Measurements from ENCODE around the gene SNX1.

Gene SNX1, protein sequence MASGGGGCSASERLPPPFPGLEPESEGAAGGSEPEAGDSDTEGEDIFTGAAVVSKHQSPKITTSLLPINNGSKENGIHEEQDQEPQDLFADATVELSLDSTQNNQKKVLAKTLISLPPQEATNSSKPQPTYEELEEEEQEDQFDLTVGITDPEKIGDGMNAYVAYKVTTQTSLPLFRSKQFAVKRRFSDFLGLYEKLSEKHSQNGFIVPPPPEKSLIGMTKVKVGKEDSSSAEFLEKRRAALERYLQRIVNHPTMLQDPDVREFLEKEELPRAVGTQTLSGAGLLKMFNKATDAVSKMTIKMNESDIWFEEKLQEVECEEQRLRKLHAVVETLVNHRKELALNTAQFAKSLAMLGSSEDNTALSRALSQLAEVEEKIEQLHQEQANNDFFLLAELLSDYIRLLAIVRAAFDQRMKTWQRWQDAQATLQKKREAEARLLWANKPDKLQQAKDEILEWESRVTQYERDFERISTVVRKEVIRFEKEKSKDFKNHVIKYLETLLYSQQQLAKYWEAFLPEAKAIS

DNA sequence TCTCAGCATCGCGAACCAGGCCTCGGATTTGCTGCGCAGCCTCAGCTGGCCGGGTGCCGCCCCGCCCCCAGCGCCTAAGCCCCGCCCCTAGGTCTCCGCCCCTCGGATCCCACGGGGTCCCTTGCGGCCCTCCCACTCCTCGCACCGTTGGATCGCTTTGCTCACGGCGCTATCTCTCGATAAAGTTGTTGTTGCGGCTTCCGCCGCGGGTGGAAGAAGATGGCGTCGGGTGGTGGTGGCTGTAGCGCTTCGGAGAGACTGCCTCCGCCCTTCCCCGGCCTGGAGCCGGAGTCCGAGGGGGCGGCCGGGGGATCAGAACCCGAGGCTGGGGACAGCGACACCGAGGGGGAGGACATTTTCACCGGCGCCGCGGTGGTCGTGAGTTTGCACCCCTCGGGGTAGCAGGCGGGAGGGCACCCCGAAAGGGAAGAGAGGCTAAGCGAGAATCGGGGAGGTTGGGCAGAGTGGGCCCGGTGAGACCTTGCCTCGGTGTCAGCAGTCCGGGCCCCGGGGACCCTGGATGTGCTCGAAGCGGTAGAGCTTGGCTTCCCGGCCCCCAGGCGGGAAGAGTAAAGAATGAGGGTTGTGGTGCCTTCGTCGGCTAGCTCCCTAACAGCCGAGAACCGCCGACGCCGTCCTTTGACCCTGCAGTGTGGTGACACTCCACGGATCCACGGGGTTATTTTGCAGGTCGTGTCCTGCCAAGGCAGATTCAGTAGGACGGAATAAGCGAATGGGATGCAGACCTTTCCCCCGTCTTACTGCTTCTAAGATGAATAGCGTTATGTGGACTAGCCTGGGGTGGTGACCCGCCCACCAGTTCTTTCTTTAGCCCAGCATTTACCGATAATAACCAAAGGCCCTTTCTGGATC lies at the start of gene SNX1:
TSS of gene SNX1 (plus strand) at position 188 of the 873 bp plus-strand sequence. CDS start at position 220, 32 bp downstream.
- peak; percentile 99 for DNase-seq (ENCODE audit: low spot score)
- TF ChIP-seq, protein P1, sequence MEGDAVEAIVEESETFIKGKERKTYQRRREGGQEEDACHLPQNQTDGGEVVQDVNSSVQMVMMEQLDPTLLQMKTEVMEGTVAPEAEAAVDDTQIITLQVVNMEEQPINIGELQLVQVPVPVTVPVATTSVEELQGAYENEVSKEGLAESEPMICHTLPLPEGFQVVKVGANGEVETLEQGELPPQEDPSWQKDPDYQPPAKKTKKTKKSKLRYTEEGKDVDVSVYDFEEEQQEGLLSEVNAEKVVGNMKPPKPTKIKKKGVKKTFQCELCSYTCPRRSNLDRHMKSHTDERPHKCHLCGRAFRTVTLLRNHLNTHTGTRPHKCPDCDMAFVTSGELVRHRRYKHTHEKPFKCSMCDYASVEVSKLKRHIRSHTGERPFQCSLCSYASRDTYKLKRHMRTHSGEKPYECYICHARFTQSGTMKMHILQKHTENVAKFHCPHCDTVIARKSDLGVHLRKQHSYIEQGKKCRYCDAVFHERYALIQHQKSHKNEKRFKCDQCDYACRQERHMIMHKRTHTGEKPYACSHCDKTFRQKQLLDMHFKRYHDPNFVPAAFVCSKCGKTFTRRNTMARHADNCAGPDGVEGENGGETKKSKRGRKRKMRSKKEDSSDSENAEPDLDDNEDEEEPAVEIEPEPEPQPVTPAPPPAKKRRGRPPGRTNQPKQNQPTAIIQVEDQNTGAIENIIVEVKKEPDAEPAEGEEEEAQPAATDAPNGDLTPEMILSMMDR (conservative IDR thresholded peaks at IDR 0.05; ENCODE audit: low read depth), result no peak
- H3K27ac ChIP-seq, result peak within 1 kb of the TSS; percentile 89
- CTCF ChIA-PET, result no interaction called here
- POLR2A ChIA-PET (ENCODE audit: low non-redundant PET), result interaction anchor here (0.6 kb wide), 1 partner anchor 201 kb away, joined by 3 read pairs; no protein-coding TSS in a partner anchor

DNA sequence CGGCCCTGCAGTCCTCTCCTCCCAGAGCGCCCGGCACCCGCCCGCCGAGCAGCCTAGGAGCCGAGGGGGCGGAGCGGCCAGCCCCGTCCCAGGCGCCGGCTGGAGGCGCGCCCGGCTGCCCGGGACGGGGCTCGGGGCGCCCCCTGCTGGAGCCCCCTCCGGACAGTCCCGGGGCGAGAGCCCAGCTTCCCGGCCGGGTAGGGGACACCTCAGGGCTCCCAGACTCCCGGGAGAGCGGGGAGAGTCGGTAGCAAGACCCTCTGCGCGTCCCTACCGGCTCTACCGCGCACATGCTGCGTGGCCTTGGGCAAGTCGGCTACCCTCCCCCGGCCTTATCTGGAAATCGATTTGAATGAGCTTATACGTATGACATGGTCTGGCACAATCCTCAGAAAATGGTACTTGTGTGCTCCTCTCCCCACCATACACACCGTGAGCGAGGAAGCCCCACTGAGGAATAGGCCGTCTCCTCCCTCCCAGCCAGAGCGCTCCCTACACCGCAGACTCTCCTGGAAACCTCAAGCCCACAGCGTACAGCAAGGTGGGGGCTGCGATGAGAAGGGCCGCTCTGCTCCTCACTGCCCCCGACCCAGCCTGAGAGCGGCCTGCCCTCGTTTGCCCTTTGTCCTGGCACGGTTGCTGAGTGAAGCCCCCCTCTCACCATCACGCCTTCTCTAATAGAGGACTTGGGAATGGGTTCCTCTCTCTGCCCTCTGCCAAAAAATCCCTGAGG lies 49.2 kb upstream of the SNX1 start, which contains the start of gene DAPK2:
TSS of gene DAPK2 (minus strand) at position 65 of the 733 bp plus-strand sequence. CDS start 6,224 bp downstream, outside the sequence.
- CTCF ChIA-PET, result interaction anchor here (0.5 to 3.8 kb wide), 26 partner anchors 10 to 302 kb away, joined by 3 to 56 read pairs (median 3); no protein-coding TSS in a partner anchor
- peak; percentile 85 for DNase-seq (ENCODE audit: low spot score)

DNA sequence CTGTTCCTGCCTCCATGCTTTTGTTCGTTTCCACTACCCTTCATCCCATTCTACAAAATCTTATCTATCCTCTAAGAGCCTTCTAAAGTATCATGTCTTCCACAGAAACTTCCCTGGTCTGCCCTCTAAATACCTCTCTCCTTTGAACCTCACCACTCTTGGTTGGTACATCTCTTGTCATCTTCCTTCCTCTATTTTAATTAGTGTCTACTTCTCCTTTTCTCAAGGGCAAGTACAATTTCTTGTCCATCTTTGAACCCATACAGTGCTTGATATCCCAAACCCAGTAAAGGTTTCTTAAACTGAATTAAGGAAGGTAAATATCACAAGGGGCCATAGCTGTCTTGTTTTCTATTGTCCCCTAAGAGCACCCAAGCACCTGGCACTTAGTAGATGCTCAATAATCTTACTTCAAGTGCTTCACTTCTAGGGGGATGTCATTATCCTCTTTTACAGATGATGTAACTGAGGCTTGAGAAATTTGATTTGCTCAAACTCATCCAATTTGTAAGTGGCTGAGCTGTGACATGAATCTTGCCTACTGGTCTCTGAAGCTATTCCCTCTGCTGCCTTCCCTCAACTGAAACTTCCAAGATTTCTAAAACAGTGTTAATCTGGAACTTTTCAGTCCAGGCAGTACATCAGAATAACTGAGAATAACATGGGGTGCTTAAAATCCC lies 46.9 kb upstream of the SNX1 start:
- TF ChIP-seq, protein P1 (conservative IDR thresholded peaks at IDR 0.05; ENCODE audit: low read depth), result no peak
- CTCF ChIA-PET, result interaction anchor here (1.1 to 3.8 kb wide), 3 partner anchors 103 to 297 kb away, joined by 3 to 56 read pairs (median 3); no protein-coding TSS in a partner anchor
- POLR2A ChIA-PET (ENCODE audit: low non-redundant PET), result no interaction called here
- H3K27ac ChIP-seq, result no peak overlapping the region
- DNase-seq (ENCODE audit: low spot score), result no peak

More for the DNA sequence above, 49.2 kb upstream of the SNX1 start, which contains the start of gene DAPK2:
- POLR2A ChIA-PET (ENCODE audit: low non-redundant PET), result interaction anchor here (0.6 kb wide), 1 partner anchor 915 kb away, joined by 4 read pairs; no protein-coding TSS in a partner anchor
- peak within 1 kb of the TSS; percentile 34 for H3K27ac ChIP-seq
- TF ChIP-seq, protein P1 (conservative IDR thresholded peaks at IDR 0.05; ENCODE audit: low read depth), result peak; percentile 94

DNA sequence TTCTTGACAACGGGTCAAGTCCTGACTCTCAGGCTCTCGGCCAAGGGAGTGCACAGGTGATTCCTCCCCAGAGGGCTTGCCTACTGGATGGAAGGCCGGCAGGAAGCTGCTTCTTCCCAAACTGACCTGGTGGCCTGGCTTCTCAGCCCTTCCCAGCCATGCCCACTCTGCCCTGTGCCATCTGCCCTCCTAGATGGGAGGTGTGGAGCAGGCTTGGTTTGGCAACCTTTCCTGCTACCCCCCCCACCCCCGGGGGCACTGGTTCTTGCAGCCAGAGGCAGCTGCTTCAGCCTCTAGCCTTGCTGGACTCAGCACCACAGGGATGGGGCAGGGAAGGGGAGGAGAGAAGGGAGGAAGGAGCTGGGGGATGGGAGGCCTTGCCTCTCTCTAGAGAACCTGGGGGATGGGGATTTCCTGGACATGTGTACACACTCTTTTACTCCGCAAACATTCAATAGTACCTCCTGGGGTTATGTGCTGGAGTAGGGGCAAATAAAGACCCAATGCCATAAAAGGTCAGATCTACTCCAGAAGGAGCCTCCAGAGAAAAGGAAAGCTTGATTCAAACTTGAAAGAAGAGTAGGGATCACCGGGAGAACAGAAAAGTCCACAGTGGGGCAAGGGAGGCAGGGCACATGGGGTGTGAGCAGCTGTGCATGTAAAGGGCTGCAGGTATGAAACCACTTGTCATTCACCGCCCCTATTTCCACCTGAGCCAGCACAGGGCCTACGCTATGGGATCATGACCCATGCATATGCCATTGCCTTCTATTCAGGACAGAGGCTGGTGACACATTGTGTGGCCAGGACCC lies 45.3 kb upstream of the SNX1 start:
- CTCF ChIA-PET, result interaction anchor here (1.2 to 1.3 kb wide), 2 partner anchors 104 to 105 kb away, joined by 3 read pairs; no protein-coding TSS in a partner anchor
- TF ChIP-seq, protein P1 (conservative IDR thresholded peaks at IDR 0.05; ENCODE audit: low read depth), result no peak
- H3K27ac ChIP-seq, result no peak overlapping the region
- POLR2A ChIA-PET (ENCODE audit: low non-redundant PET), result no interaction called here
- DNase-seq (ENCODE audit: low spot score), result no peak

DNA sequence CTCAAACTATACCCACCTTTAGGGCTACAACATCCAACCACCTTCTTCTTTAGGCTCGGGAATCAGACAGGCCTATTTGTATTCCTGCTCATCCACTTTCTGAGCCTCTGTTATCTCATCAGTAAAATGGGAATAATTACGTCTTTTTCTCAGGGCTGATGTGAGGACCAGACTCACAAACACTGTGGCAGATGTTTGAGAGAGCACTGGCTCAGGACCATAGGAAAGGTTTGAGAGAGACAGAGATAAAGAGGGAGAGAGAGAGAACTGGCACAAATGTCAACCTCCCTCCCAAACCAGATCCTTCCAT lies 44.7 kb upstream of the SNX1 start:
- ChIA-PET POLR2A (ENCODE audit: low non-redundant PET) (no interaction called here), CTCF (interaction anchor here (1.3 to 1.6 kb wide), 2 partner anchors 105 to 299 kb away, joined by 3 to 6 read pairs; no protein-coding TSS in a partner anchor)
- H3K27ac ChIP-seq, result no peak overlapping the region
- TF ChIP-seq, protein P1 (conservative IDR thresholded peaks at IDR 0.05; ENCODE audit: low read depth), result no peak
- DNase-seq (ENCODE audit: low spot score), result no peak

Data from RWPE1 (cell line).